ENCODE results near the gene SEC11A.

SEC11A gene

DNA sequence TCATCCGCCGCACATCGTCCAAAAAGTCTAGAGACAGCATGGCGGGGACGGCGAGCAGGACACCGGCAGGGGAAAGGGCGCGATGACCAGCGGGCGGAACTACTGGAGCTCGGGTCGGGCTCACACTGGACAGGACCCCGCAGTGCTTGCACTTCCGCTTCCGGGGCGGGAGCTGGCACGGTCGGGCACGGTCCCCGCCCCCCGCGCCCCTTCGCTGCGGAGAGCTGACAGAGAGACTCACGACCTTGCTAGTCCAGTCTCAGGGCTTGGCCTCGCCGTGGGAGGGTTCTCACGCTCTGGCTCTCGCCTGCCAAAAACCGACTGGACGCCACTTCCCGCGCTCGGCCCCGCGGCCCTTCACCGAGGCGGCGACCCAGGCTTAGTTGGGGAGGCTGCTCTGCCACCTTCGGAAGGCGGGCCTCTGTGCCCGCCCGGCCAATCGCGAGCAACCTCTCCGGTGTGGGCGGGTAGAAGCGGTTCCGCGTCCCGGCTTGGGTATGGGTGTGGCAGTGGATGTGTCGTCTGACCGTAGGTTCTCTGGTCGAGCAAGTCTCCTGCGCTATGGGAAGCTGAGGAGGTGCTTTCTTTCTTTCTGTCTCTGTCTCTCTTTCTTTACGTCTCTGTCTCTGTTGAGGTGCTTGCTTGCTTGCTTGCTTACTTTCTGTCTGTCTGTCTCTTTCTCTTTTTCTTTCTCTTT is at the start of gene SEC11A:
TSS of gene SEC11A (minus strand) at position 104 of the 697 bp plus-strand sequence. CDS start at position 40, 64 bp downstream.
- TF ChIP-seq CTCF (IDR thresholded peaks at IDR 0.05; ENCODE audit: borderline replicate concordance, control extremely low read depth, extremely low read depth, insufficient read depth, missing control alignments): no peak
- in situ Hi-C loops (cut with MboI; ENCODE audit: low sequenced_read_pairs, unreplicated experiment): no loop called here
- DNase-seq (ENCODE audit: low spot score): peak; percentile 93

GRCh38 chr15:84765675-84766074 is 49.7 kb upstream of the SEC11A start:
- no peak for TF ChIP-seq CTCF (IDR thresholded peaks at IDR 0.05; ENCODE audit: borderline replicate concordance, control extremely low read depth, extremely low read depth, insufficient read depth, missing control alignments)
- no peak for DNase-seq (ENCODE audit: low spot score)
- in situ Hi-C loops (cut with MboI; ENCODE audit: low sequenced_read_pairs, unreplicated experiment): no loop called here

- no peak for DNase-seq (ENCODE audit: low spot score)
- TF ChIP-seq CTCF (IDR thresholded peaks at IDR 0.05; ENCODE audit: borderline replicate concordance, control extremely low read depth, extremely low read depth, insufficient read depth, missing control alignments): no peak
- in situ Hi-C loops (cut with MboI; ENCODE audit: low sequenced_read_pairs, unreplicated experiment): no loop called here
Observed at GRCh38 chr15:84764989-84765388, 49.0 kb upstream of the SEC11A start.

GRCh38 chr15:84764585-84764984 is 48.6 kb upstream of the SEC11A start:
- DNase-seq (ENCODE audit: low spot score): no peak
- TF ChIP-seq CTCF (IDR thresholded peaks at IDR 0.05; ENCODE audit: borderline replicate concordance, control extremely low read depth, extremely low read depth, insufficient read depth, missing control alignments): no peak
- in situ Hi-C loops (cut with MboI; ENCODE audit: low sequenced_read_pairs, unreplicated experiment): no loop called here

DNA sequence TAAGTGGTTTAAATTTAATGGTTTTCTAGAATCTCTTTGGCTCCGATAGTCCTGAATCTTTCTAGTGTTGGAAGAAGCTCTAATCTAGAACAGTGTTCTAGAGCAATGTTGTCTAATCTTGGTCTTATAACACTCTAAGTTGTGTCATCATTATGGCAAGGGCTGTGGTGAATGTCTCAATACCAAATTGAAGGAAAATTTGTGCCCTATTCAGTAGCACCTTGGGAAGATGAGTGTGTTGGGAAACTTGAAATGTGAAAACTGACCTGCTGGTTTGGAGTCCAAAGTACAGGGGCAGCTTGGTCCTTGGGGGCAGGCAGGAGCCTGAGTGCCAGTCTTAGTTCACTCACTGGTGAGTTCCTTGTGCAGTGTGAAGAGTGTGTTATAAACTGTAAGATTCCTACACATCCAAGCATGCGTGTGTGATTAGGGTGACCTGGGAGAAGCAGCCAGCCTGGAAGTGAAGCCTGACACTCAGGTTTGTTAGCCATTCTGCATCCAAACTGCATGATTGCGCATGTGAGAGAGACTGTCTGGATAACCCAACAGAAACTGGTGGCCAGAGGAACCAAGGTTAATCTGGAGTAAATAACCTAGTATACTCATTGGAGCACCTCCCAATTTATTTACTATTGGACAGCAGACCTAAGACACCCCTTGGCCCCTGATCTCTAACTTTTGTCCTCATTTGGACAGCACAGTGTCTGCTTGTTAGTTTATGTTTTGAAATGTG is 47.1 kb upstream of the SEC11A start:
- TF ChIP-seq CTCF (IDR thresholded peaks at IDR 0.05; ENCODE audit: borderline replicate concordance, control extremely low read depth, extremely low read depth, insufficient read depth, missing control alignments): no peak
- in situ Hi-C loops (cut with MboI; ENCODE audit: low sequenced_read_pairs, unreplicated experiment): no loop called here
- DNase-seq (ENCODE audit: low spot score): no peak

DNA sequence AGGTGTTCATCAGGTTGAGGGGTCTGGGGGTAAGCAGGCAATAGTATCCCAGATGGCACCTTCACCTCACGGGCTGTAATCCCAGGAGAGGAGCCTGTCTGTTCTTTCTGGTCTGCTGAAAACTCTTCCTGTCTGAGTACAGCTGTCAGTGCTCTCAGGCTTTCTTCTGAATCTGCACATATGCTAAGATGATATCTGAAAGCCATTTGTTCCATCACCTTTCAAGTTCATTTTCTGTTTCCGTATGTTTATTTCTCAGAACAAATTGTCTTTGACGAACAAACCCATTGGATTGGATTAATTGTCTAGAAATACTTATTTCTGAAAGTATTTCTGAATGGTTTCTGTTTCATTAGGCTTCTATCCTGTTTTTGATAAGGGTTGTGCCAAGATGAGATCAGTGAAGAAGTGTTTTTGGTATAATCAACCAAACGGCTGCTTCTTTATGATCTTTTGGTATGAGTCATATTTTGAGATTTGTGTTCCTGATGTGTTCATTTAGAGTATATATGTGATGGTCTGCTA is 45.7 kb upstream of the SEC11A start:
- DNase-seq (ENCODE audit: low spot score): no peak
- in situ Hi-C loops (cut with MboI; ENCODE audit: low sequenced_read_pairs, unreplicated experiment): no loop called here
- no peak for TF ChIP-seq CTCF (IDR thresholded peaks at IDR 0.05; ENCODE audit: borderline replicate concordance, control extremely low read depth, extremely low read depth, insufficient read depth, missing control alignments)
